Neutrophil (primary cell): ENCODE measurements around the gene SLC32A1.

ENCODE experiments used
- H3K27ac ChIP-seq: fragments of 200-600 bp; sonication (generic); 2 replicates; pipeline ENCODE4 v1.5.1; 2016; ENCODE audit warnings: mild to moderate bottlenecking, moderate library complexity
- H3K27me3 ChIP-seq: fragments of 200-600 bp; sonication (generic); 2 replicates; pipeline ENCODE4 v1.6.0; 2016; ENCODE audit warnings: mild to moderate bottlenecking
- H3K36me3 ChIP-seq: fragments of 200-600 bp; sonication (generic); 2 replicates; pipeline ENCODE4 v1.5.1; 2017
- H3K4me1 ChIP-seq, 2 experiments: fragments of 200-600 bp in 1 of 2; sonication (generic) in 1 of 2; 1 replicate in 1 of 2; 2 replicates in 1 of 2; pipeline versions ENCODE4 v1.5.1 to v1.6.1; 2013 to 2016; ENCODE audit warnings: low read depth in 1 of 2, low read length in 1 of 2, mild to moderate bottlenecking in 1 of 2, moderate library complexity in 1 of 2; ENCODE audit not compliant: control insufficient read depth in 1 of 2, insufficient read depth in 1 of 2
- H3K4me3 ChIP-seq, 2 experiments: fragments of 200-600 bp in 1 of 2; sonication (generic) in 1 of 2; 1 replicate in 1 of 2; 2 replicates in 1 of 2; pipeline ENCODE4 v1.5.1; 2013 to 2016; ENCODE audit warnings: low read depth in 1 of 2, low read length in 1 of 2, mild to moderate bottlenecking in 1 of 2, moderate library complexity in 1 of 2
- H3K9me3 ChIP-seq: fragments of 200-600 bp; sonication (generic); 2 replicates; pipeline ENCODE4 v1.5.1; 2016
- CTCF ChIP-seq: fragments of 200-600 bp; sonication (generic); IDR thresholded peaks from 2 replicates; pipeline ENCODE4 v1.5.1; 2016; ENCODE audit warnings: antibody characterized with exemption

The SLC32A1 gene

GRCh38 chr20:38771621-38772020 is 47.3 kb downstream of the SLC32A1 start:
- H3K9me3 ChIP-seq = no peaks in the 10 kb centered on the region
- H3K36me3 ChIP-seq = peaks cover 49% of the 10 kb centered on the region
- H3K4me3 ChIP-seq = no peak overlapping the region
- no peaks in the 10 kb centered on the region for H3K27me3 ChIP-seq
- H3K27ac ChIP-seq = no peak overlapping the region
- no peak for TF ChIP-seq CTCF
- H3K4me1 ChIP-seq = peaks cover 0 to 5% of the 10 kb centered on the region in 2 experiments

- H3K4me3 ChIP-seq = no peak overlapping the region
- H3K27ac ChIP-seq = no peak overlapping the region
- H3K9me3 ChIP-seq = no peaks in the 10 kb centered on the region
- peaks cover 32% of the 10 kb centered on the region for H3K36me3 ChIP-seq
- no peak for TF ChIP-seq CTCF
- H3K4me1 ChIP-seq = peaks cover 0 to 5% of the 10 kb centered on the region in 2 experiments
- no peaks in the 10 kb centered on the region for H3K27me3 ChIP-seq
Observed at GRCh38 chr20:38774167-38774566, 49.9 kb downstream of the SLC32A1 start.

GRCh38 chr20:38776363-38776762 is 52.1 kb downstream of the SLC32A1 start:
- no peak overlapping the region for H3K4me3 ChIP-seq
- H3K27ac ChIP-seq = no peak overlapping the region
- no peaks in the 10 kb centered on the region for H3K9me3 ChIP-seq
- peaks cover 0 to 5% of the 10 kb centered on the region in 2 experiments for H3K4me1 ChIP-seq
- no peaks in the 10 kb centered on the region for H3K27me3 ChIP-seq
- peaks cover 15% of the 10 kb centered on the region for H3K36me3 ChIP-seq
- no peak for TF ChIP-seq CTCF
